GM08714 (cell line): ENCODE data around the gene ZNF66.
"Not testable (repeated sequence)": the region's sequence is repeated elsewhere in the genome, so short reads cannot be mapped to it uniquely, and the experiment has no call there.

ENCODE experiments used
- H3K4me3 ChIP-seq: fragments of 200-500 bp; sonication (Bioruptor generic); 2 replicates; pipeline ENCODE4 v1.5.1; 2014; ENCODE audit warnings: mild to moderate bottlenecking, low read length, inconsistent platforms
- ZNF274 ChIP-seq: IDR thresholded peaks from 2 replicates; pipeline ENCODE4 v1.6.1; 2012; ENCODE audit warnings: mild to moderate bottlenecking, low read depth, low read length

ZNF66 gene

GRCh38 chr19:20776083-20777076 lies at the start of gene ZNF66:
TSS of gene ZNF66 (plus strand) at chr19:20776304. CDS start at chr19:20776448, 144 bp downstream.
- H3K4me3 ChIP-seq, result peak within 1 kb of the TSS; percentile 65
- TF ChIP-seq ZNF274, result no peak

DNA sequence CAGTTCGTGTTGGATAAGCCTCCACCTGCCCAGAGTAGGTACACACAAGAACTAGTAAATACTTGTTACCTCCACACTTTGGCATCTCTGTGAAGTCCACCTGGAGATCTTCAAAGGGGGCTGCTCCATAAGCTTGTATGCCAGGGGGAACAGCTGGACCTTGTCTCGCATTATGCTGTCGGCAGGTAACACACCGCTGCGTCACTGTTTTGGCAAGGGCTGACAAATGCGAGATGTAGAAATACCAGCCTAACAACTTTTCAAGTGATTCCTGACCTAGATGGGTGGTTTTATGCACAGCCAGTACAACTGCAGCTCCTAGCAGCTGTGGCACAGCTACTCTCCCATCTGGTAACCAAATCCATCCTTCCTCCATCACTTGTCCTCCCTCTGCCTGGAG lies 25.9 kb upstream of the ZNF66 start:
- not testable (repeated sequence) for H3K4me3 ChIP-seq

GRCh38 chr19:20752291-20752690 lies 23.8 kb upstream of the ZNF66 start:
- H3K4me3 ChIP-seq, result not testable (repeated sequence)

DNA sequence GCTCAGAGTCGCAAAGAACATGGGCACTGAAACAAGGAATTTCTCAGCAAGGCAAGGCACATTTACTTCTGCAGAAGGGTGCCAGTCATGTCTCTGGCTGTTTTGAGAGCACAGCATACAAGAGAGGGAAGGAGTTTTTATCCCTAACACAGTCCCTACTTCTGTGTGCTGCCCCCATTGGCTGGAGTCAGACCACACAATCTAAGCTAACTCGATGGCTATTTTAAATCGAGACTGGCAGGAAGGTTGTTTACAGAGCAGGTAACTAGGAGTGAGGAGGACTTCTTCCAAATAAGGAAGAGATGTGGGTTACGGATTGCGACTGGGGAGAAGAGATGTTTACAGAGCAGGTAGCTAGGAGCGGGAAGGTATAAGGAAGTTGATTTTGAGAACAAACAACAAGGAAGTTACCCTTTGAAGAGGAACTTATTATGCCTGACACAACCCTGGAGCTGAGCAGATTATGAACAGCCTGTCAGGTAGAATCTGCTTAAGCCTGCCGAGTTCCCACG lies 6.8 kb upstream of the ZNF66 start:
- not testable (repeated sequence) for H3K4me3 ChIP-seq

GRCh38 chr19:20787786-20788185 lies 11.7 kb downstream of the ZNF66 start:
- TF ChIP-seq ZNF274, result no peak
- no peak overlapping the region for H3K4me3 ChIP-seq

DNA sequence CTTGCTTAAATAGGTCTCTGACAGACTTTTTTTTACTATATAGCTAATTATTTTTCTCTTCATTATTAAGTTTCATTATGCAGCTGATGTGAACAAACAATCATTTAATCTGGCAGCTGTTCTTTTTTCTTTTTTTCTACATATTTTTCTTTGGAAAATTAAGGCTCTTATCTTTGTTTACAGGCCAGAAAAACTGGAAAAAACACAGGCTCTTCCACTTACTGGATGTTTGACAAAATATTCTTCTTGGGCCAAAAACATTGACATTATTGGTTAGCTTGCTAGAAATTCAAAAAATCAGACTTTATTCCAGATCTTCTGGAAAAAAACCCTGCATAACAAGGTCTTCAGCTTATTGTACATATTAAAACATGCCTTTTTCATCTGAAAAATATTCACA lies 15.7 kb downstream of the ZNF66 start:
- TF ChIP-seq ZNF274, result no peak
- no peak overlapping the region for H3K4me3 ChIP-seq

DNA sequence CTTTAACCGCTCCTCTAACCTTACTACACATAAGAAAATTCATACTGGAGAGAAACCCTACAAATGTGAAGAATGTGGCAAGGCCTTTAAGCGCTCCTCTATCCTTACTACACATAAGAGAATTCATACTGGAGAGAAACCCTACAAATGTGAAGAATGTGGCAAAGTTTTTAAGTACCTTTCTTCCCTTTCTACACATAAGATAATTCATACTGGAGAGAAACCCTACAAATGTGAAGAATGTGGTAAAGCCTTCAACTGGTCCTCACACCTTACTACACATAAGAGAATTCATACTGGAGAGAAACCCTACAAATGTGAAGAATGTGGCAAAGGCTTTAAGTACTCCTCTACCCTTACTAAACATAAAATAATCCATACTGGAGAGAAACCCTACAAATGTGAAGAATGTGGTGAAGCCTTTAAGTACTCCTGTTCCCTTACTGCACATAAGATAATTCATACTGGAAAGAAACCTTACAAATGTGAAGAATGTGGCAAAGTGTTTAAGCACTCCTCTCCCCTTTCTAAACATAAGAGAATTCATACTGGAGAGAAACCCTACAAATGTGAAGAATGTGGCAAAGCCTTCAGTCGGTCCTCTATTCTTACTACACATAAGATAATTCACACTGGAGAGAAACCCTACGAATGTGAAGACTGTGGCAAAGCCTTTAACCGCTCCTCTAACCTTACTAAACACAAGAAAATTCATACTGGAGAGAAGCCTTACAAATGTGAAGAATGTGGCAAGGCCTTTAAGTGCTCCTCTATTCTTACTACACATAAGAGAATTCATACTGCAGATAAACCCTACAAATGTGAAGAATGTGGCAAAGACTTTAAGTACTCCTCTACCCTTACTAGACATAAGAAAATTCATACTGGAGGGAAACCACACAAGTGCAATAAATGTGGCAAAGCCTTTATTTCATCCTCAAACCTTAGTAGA lies 30.5 kb downstream of the ZNF66 start:
- peak; percentile 53; the same call in 1 of the 2 replicates for TF ChIP-seq ZNF274
- H3K4me3 ChIP-seq, result not testable (repeated sequence)

GRCh38 chr19:20840371-20840770 lies 64.3 kb downstream of the ZNF66 start:
- H3K4me3 ChIP-seq, result no peak overlapping the region
- no peak for TF ChIP-seq ZNF274
